Aorta (tissue), 5 donors: ENCODE measurements around the gene SYNPR. TPM values are rescaled to one million over a fixed set of nuclear protein-coding genes. Genes with fewer than 3 reads are reported as not detected.

ENCODE experiments used
- ATAC-seq: fragments of 200-7000 bp; cut with Tn5 transposase; one replicate; pipeline ENCODE4 v1.9.1; 2022; ENCODE audit warnings: moderate library complexity; ENCODE audit not compliant: low FRiP score
- DNase-seq, 2 donors: peaks; one replicate each; pipeline ENCODE4 v3.0.0-alpha.2; 2020
- H3K27ac ChIP-seq, 2 donors: one replicate each; pipeline ENCODE4 v1.5.1; 2013; ENCODE audit warnings: low read length in 2 of 2, mild to moderate bottlenecking in 2 of 2, moderate library complexity in 2 of 2, control low read depth in 1 of 2, inconsistent platforms in 1 of 2, low read depth in 1 of 2
- H3K27me3 ChIP-seq, 2 donors: one replicate each; pipeline ENCODE4 v1.6.1; 2013; ENCODE audit warnings: control low read depth in 1 of 2, low read length in 1 of 2, mild to moderate bottlenecking in 1 of 2, moderate library complexity in 1 of 2; ENCODE audit not compliant: insufficient read depth in 2 of 2, control insufficient read depth in 1 of 2
- H3K36me3 ChIP-seq, 2 donors: one replicate each; pipeline ENCODE4 v1.6.1; 2013; ENCODE audit warnings: control low read depth in 1 of 2, low read length in 1 of 2, mild to moderate bottlenecking in 1 of 2; ENCODE audit not compliant: insufficient read depth in 2 of 2, control insufficient read depth in 1 of 2
- H3K4me1 ChIP-seq, 2 donors: one replicate each; pipeline ENCODE4 v1.6.1; 2013; ENCODE audit warnings: low read length in 2 of 2, control low read depth in 1 of 2, mild to moderate bottlenecking in 1 of 2, moderate library complexity in 1 of 2; ENCODE audit not compliant: insufficient read depth in 2 of 2, control insufficient read depth in 1 of 2
- H3K4me3 ChIP-seq, 2 donors: one replicate each; pipeline ENCODE4 v1.5.1; 2013; ENCODE audit warnings: low read length in 2 of 2, control low read depth in 1 of 2, mild to moderate bottlenecking in 1 of 2
- H3K9me3 ChIP-seq: one replicate; pipeline ENCODE4 v1.6.1; 2013; ENCODE audit warnings: mild to moderate bottlenecking, low read length; ENCODE audit not compliant: control insufficient read depth
- WGBS, 2 donors: extraction: QIAGEN DNeasy Blood & Tissue Kit; methylation state at CpG; one replicate each; pipeline ENCODE4 v1.1.7; 2013; 5-methylcytosine and 5-hydroxymethylcytosine counted together
- intact Hi-C, 2 donors: fragments of 100-400 bp; cut with DNase I; formaldehyde crosslinking; loops; one replicate each; pipeline versions ENCODE4 v1.14.2 to v1.15.0; 2022
- polyA plus RNA-seq, 2 donors: library from polyadenylated mRNA; stranded (reverse); fragments of 200-250 nt; gene quantifications; one replicate each; pipeline ENCODE4 v1.2.3, GENCODE V29; 2013
- total RNA-seq, 2 donors: library from RNA; stranded (reverse); fragmentation: NEBNext Ultra II Directional; extraction: Animal tissue kit (Norgen Biotek cat#: 25700); gene quantifications; one replicate each; pipeline ENCODE4 v1.2.1, GENCODE V29; 2021
- donor health status: healthy with polysubstance abuse.
- donor health status: Bipolar disorder and iron deficiency.
- donor health status: DM: no; HTN: no; CAD: no.
- donor health status: DM: no; HTN: no; CAD: no.
- donor health status: DM: yes; HTN: yes; CAD: no.

The SYNPR gene
- total and polyA plus RNA-seq, 4 donors = not detected

DNA sequence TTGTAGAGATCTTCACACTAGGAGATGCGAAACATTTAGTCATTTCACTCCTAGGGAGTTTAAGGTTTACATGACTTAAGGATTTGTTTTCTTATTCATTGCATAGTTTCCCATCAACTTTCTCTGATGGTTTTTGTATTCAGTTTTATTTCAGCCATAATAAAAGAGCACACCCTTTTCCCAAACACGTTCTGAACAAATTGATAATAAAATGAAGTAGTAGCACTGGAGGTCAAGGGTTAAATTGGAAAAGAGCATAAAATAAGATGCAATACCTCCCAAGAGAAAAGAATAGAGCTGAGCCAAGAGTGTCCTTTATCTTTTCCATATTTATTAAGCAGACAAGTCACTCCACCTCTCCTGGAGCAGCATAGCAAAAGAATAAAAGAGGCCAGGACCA is 104.9 kb downstream of the SYNPR start:
- Histone ChIP-seq H3K4me3 (no peak overlapping the region), H3K36me3 (no peaks in the 10 kb centered on the region), H3K27me3 (no peaks in the 10 kb centered on the region), H3K27ac (no peak overlapping the region), H3K9me3 (peaks cover 1% of the 10 kb centered on the region), H3K4me1 (no peaks in the 10 kb centered on the region)
- ATAC-seq (no peak), DNase-seq (no peak)
- intact Hi-C loops = no loop called here
- 61 to 66% methylated on average over 2 of the region's 2 CpGs for WGBS, 2 donors

DNA sequence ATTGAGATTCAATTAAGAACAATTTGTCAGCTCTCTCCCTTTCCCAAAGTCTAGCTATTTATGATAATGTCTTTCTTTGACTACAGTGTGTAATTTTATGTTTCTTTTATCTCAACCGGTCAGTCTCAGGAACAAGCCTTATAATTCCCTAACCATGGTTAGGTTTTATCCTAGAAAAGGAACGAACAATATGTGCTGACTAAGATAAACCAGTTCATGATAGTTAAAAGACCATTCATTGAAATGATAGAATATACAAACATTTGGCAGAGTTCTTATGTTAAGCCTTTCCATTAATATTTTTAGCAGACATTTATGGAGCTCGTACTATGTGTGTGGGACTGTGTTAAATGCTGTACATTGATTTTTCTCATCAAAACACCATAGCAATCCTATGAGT is 106.3 kb downstream of the SYNPR start:
- Histone ChIP-seq H3K9me3 (peaks cover 1% of the 10 kb centered on the region), H3K4me1 (no peaks in the 10 kb centered on the region), H3K27me3 (no peaks in the 10 kb centered on the region), H3K27ac (no peak overlapping the region), H3K4me3 (no peak overlapping the region), H3K36me3 (no peaks in the 10 kb centered on the region)
- no peak for DNase-seq
- ATAC-seq = no peak
- WGBS, 2 donors = 59% methylated on average over 3 of the region's 3 CpGs
- intact Hi-C loops = no loop called here

DNA sequence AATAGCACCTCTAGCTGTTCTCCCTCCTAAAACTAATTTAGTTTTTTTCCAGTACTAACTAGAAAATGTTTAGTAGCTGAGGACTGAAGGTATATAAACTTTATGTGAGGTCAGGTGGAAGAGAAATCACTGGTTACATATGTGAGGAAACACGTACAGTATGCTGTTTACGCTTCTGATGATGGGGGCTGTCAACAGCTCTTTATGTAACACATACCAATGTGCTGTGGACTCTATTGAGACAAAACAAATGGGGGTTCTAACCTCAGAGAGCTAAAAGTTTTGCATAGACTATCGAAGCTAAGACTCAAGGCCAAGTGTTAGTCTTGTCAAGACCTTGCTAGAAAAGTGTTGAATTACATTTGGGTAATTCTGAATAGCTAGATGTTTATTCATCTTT is 107.5 kb downstream of the SYNPR start:
- intact Hi-C loops = no loop called here

DNA sequence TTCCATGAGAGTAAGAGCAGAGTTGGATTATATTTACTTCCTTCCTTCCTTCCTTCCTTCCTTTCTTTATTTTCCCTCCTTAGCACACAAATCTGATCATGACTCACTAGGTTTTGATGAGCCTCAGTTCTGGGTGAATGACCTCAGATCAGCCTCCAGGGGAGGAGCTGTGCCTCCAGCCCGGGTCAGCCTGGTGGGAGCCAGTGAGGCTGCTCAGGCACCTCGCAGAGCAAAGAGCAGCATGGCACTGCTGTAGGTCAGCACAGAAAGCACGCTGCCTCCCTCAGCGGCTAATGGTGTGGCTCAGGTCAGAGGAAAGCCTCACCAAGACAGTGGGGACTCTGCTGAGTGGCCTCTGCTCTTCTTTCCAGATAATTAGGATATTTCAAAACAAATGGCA is 108.5 kb downstream of the SYNPR start:
- intact Hi-C loops = no loop called here
- ATAC-seq = no peak
- WGBS, 2 donors = 44 to 45% methylated on average over 4 of the region's 4 CpGs
- Histone ChIP-seq H3K36me3 (no peaks in the 10 kb centered on the region), H3K4me3 (no peak overlapping the region), H3K27ac (no peak overlapping the region), H3K4me1 (no peaks in the 10 kb centered on the region), H3K27me3 (no peaks in the 10 kb centered on the region), H3K9me3 (peaks cover 1% of the 10 kb centered on the region)
- DNase-seq = no peak

More for the DNA sequence above, 107.5 kb downstream of the SYNPR start:
- Histone ChIP-seq H3K9me3 (peaks cover 1% of the 10 kb centered on the region), H3K27me3 (no peaks in the 10 kb centered on the region), H3K4me3 (no peak overlapping the region), H3K4me1 (no peaks in the 10 kb centered on the region), H3K27ac (no peak overlapping the region), H3K36me3 (no peaks in the 10 kb centered on the region)
- DNase-seq (no peak), ATAC-seq (no peak)
- WGBS, 2 donors = 17 to 33% methylated on average over 3 of the region's 3 CpGs

DNA sequence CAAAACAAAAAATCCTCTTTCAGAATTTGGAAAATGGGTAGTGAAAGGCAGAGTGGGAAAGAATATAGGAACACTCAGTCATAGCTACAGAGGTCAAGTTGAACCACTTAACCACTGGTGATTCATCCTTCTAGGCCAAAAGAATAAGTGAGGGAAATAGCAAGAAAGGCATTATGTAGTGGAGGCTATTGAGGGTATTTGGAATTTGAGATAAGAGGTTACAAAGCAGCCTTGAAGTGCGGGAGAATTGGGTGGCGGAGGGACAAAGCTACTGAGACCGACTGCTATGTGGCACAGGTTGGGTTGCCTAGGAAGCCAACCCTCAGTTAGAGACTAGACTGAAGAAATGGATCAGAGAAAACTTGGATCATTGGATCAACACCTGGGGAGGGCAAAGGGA is 109.5 kb downstream of the SYNPR start:
- Histone ChIP-seq H3K9me3 (peaks cover 1% of the 10 kb centered on the region), H3K36me3 (no peaks in the 10 kb centered on the region), H3K27ac (no peak overlapping the region), H3K4me1 (no peaks in the 10 kb centered on the region), H3K27me3 (no peaks in the 10 kb centered on the region), H3K4me3 (no peak overlapping the region)
- DNase-seq = no peak
- WGBS, 2 donors = 80 to 81% methylated on average over 3 of the region's 3 CpGs
- ATAC-seq = no peak
- intact Hi-C loops = no loop called here

DNA sequence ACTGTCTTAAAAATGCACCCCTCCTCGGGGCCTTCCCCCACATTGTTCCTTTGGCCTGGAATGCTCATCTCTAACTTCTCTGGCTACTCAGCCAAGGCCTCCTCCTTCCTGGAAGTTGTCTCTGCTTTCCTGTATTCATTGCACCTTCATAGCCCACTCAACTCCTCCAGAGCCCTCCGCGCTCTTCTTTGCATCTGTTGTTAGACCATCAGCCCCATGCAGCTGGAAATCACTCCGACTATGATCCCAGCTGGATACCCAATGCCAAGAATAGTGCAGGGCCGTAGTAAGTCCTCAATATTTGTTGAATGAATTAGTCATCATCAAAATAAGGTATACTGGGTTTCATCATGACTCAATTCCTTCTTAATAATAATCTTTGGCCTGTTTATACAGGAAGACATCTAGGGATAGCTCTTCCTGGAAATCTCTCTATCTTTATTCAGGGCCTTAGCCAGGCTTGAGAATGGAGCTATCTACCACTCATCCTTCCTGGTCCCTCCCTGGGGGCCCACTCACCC is 112.7 kb downstream of the SYNPR start:
- Histone ChIP-seq H3K9me3 (peaks cover 1% of the 10 kb centered on the region), H3K27me3 (no peaks in the 10 kb centered on the region), H3K36me3 (no peaks in the 10 kb centered on the region), H3K4me3 (no peak overlapping the region), H3K4me1 (no peaks in the 10 kb centered on the region), H3K27ac (no peak overlapping the region)
- intact Hi-C loops = no loop called here
- 64 to 67% methylated on average over 5 of the region's 5 CpGs for WGBS, 2 donors
- no peak for DNase-seq
- ATAC-seq = no peak

DNA sequence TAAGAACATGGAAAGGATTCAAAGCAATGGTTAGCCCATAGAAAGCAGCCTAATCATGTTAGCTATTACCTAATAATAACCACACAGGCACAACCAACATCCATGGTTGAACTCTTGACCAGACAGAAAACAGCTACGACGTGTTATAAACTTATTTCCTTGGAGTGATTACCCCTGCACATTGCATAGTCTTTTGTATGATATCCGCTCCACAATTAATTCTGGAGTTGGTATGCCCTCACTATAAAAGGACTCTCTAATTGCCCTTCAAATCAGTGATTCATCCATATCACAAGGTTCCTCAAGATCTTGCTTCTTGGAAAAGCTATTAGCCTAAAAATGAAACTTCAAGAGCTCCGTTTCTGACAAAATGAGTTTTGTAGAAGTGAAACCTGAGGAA is 117.9 kb downstream of the SYNPR start:
- Histone ChIP-seq H3K9me3 (peaks cover 1% of the 10 kb centered on the region), H3K36me3 (no peaks in the 10 kb centered on the region), H3K4me1 (no peaks in the 10 kb centered on the region), H3K4me3 (no peak overlapping the region), H3K27ac (no peak overlapping the region), H3K27me3 (no peaks in the 10 kb centered on the region)
- intact Hi-C loops = no loop called here
- WGBS, 2 donors = 75 to 86% methylated on average over 4 of the region's 4 CpGs
- DNase-seq = no peak
- no peak for ATAC-seq

DNA sequence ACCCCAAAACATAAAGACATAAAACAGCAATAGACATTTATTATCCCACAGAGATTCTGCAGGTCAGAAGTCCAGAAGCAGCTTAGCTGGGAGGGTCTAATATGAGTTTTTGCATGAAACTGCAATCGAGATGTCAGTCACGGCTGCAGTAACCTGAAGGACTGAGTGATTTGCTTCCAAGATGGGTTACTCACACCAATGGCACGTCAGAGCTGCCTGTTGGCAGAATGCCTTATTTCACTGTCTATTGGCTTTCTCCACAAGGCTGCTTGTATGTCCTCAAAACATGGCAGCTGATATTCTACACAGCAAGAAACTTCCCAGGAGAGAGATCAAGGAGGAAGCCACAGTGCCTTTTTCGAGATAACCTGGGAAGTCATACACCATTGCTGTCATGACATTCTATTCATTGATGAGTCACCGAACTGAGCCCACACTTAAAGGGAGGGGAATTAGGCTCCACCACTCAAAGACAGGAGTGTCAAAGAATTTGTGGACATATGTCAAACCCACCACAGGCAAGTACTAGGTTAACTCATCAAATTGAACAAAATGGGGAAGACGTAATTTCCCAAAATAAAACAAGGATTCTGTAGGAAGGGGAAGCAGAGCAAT is 122.2 kb downstream of the SYNPR start:
- ATAC-seq (no peak), DNase-seq (no peak)
- Histone ChIP-seq H3K4me1 (no peaks in the 10 kb centered on the region), H3K4me3 (no peak overlapping the region), H3K27ac (no peak overlapping the region), H3K36me3 (no peaks in the 10 kb centered on the region), H3K27me3 (peaks cover 0 to 1% of the 10 kb centered on the region in 2 donors), H3K9me3 (peaks cover 4% of the 10 kb centered on the region)
- intact Hi-C loops = no loop called here
- 64 to 68% methylated on average over 6 of the region's 6 CpGs for WGBS, 2 donors

DNA sequence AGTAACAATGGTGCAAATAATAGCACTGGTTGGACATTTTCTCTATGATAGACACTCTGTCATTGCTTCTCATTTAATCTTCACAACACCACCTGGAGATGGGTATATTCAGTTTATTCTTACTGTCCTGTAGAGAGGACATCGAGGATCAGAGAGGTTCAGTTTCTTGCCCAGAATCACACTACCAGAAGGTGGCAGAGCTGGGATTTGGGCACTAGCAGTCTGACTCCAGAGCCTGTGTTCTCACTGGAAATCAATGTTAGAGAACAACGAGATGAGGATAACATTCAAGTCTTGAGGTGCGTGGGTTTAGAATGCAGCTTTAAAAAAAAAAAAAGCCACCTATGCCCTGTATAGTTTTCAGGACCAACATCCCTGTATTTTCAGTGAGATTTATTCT is 127.8 kb downstream of the SYNPR start:
- Histone ChIP-seq H3K4me1 (no peaks in the 10 kb centered on the region), H3K27me3 (peaks cover 0 to 1% of the 10 kb centered on the region in 2 donors), H3K27ac (no peak overlapping the region), H3K4me3 (no peak overlapping the region), H3K36me3 (no peaks in the 10 kb centered on the region), H3K9me3 (peaks cover 2% of the 10 kb centered on the region)
- 78 to 83% methylated on average over 3 of the region's 3 CpGs for WGBS, 2 donors
- DNase-seq (no peak), ATAC-seq (no peak)
- intact Hi-C loops = no loop called here
